ENCODE measurements around the gene SNX14. TPM values are rescaled to one million over a fixed set of nuclear protein-coding genes. Genes with fewer than 3 reads are reported as not detected.
"Not testable (repeated sequence)": the region's sequence is repeated elsewhere in the genome, so short reads cannot be mapped to it uniquely, and the experiment has no call there.

SNX14 gene
- total RNA-seq, 4 donors from 2014 or later, result 27.3 to 134 (median 116) TPM

- TF ChIP-seq CTCF (IDR thresholded peaks at IDR 0.05), result no peak
- TF ChIP-seq POLR2AphosphoS5 (IDR thresholded peaks at IDR 0.05), result no peak
- TF ChIP-seq EP300 (IDR thresholded peaks at IDR 0.05; ENCODE audit: low read depth), result no peak
- no peak for TF ChIP-seq POLR2A (IDR thresholded peaks at IDR 0.05)
- intact Hi-C loops (cut with DNase I; ENCODE audit: low total_unique reads), result no loop called here
- in situ Hi-C loops (cut with MboI; ENCODE audit: low pct_ligation_motif_present in 1 of 4, low pct_unique_long_range_greater_than_20kb in 1 of 4, low sequenced_read_pairs in 3 of 4), result no loop called here
- Histone ChIP-seq H3K27me3 (no peaks in the 10 kb centered on the region), H3K4me1 (no peaks in the 10 kb centered on the region), H3K36me3 (peaks cover 0 to 48% (median 5%) of the 10 kb centered on the region in 4 donors), H3K27ac (no peak overlapping the region), H3K9me3 (no peaks in the 10 kb centered on the region), H3K4me3 (no peak overlapping the region)
- no peak for DNase-seq
- whole genome bisulfite sequencing, 2 donors (ENCODE audit: low coverage in 1 of 2), result 85 to 93% methylated on average over 6 of the region's 6 CpGs
Measured at GRCh38 chr6:85568411-85568810, 25.2 kb downstream of the SNX14 start.

- Histone ChIP-seq H3K4me3 (no peak overlapping the region), H3K4me1 (no peaks in the 10 kb centered on the region), H3K36me3 (peaks cover 0 to 42% (median 5%) of the 10 kb centered on the region in 4 donors), H3K9me3 (no peaks in the 10 kb centered on the region), H3K27me3 (no peaks in the 10 kb centered on the region), H3K27ac (no peak overlapping the region)
- 48 to 86% methylated on average over 1 of the region's 1 CpG for WGBS, 2 donors (ENCODE audit: low coverage in 1 of 2)
- in situ Hi-C loops (cut with MboI; ENCODE audit: low pct_ligation_motif_present in 1 of 4, low pct_unique_long_range_greater_than_20kb in 1 of 4, low sequenced_read_pairs in 3 of 4), result no loop called here
- intact Hi-C loops (cut with DNase I; ENCODE audit: low total_unique reads), result no loop called here
- DNase-seq, result no peak
- TF ChIP-seq CTCF (IDR thresholded peaks at IDR 0.05) (no peak), POLR2AphosphoS5 (IDR thresholded peaks at IDR 0.05) (no peak)
Measured at GRCh38 chr6:85565736-85566135, 27.9 kb downstream of the SNX14 start.

- intact Hi-C loops (cut with DNase I; ENCODE audit: low total_unique reads); DNase-seq; in situ Hi-C loops (cut with MboI; ENCODE audit: low pct_ligation_motif_present in 1 of 4, low pct_unique_long_range_greater_than_20kb in 1 of 4, low sequenced_read_pairs in 3 of 4); H3K4me3 ChIP-seq; H3K4me1 ChIP-seq; H3K9me3 ChIP-seq; H3K27ac ChIP-seq; H3K27me3 ChIP-seq: not testable (repeated sequence)
- peaks cover 0 to 41% (median 5%) of the 10 kb centered on the region in 4 donors for H3K36me3 ChIP-seq
- WGBS, 2 donors (ENCODE audit: low coverage in 1 of 2), result 96 to 100% methylated on average over 1 to 2 of the region's 2 CpGs
Measured at GRCh38 chr6:85564223-85564622, 29.4 kb downstream of the SNX14 start.

- Histone ChIP-seq H3K27ac (no peak overlapping the region), H3K9me3 (no peaks in the 10 kb centered on the region), H3K4me3 (no peak overlapping the region), H3K27me3 (no peaks in the 10 kb centered on the region), H3K4me1 (no peaks in the 10 kb centered on the region), H3K36me3 (peaks cover 0 to 38% (median 2%) of the 10 kb centered on the region in 4 donors)
- WGBS, 2 donors (ENCODE audit: low coverage in 1 of 2), result 81 to 93% methylated on average over 3 of the region's 3 CpGs
- TF ChIP-seq CTCF (IDR thresholded peaks at IDR 0.05) (no peak), POLR2AphosphoS5 (IDR thresholded peaks at IDR 0.05) (no peak), POLR2A (IDR thresholded peaks at IDR 0.05) (no peak), EP300 (IDR thresholded peaks at IDR 0.05; ENCODE audit: low read depth) (no peak)
- no peak for DNase-seq
- intact Hi-C loops (cut with DNase I; ENCODE audit: low total_unique reads) (no loop called here), in situ Hi-C loops (cut with MboI; ENCODE audit: low pct_ligation_motif_present in 1 of 4, low pct_unique_long_range_greater_than_20kb in 1 of 4, low sequenced_read_pairs in 3 of 4) (no loop called here)
Measured at GRCh38 chr6:85561750-85562357, 31.8 kb downstream of the SNX14 start.
